GM23248 (cell line): ENCODE measurements around the gene TAPT1. TPM values are rescaled to one million over a fixed set of nuclear protein-coding genes. Genes with fewer than 3 reads are reported as not detected.

Source experiments
- DNase-seq: peaks from one replicate; pipeline ENCODE4 v3.0.0-alpha.2; 2015
- H2AFZ ChIP-seq: fragments of 200-600 bp; sonication (generic); 2 replicates; pipeline ENCODE4 v1.6.1; 2016; ENCODE audit warnings: antibody characterized with exemption
- H3F3A ChIP-seq: fragments of 200-600 bp; sonication (generic); 2 replicates; pipeline ENCODE4 v1.6.1; 2016; ENCODE audit warnings: mild to moderate bottlenecking, antibody characterized with exemption, mixed run types; ENCODE audit not compliant: insufficient read depth
- H3K27ac ChIP-seq: fragments of 200-600 bp; sonication (generic); 2 replicates; pipeline ENCODE4 v1.5.1; 2016; ENCODE audit warnings: mild to moderate bottlenecking
- H3K27me3 ChIP-seq: fragments of 200-600 bp; sonication (generic); replicated peaks from 2 replicates; pipeline ENCODE4 v1.6.1; 2016; ENCODE audit warnings: mild to moderate bottlenecking; ENCODE audit not compliant: insufficient read depth
- H3K36me3 ChIP-seq: fragments of 200-600 bp; sonication (generic); 2 replicates; pipeline ENCODE4 v1.6.1; 2016; ENCODE audit warnings: low read depth, mild to moderate bottlenecking
- H3K4me1 ChIP-seq: fragments of 200-600 bp; sonication (generic); 2 replicates; pipeline ENCODE4 v1.6.1; 2016; ENCODE audit warnings: mild to moderate bottlenecking; ENCODE audit not compliant: insufficient read depth
- H3K4me2 ChIP-seq: fragments of 200-600 bp; sonication (generic); one replicate; pipeline ENCODE4 v1.6.1; 2016; ENCODE audit warnings: mild to moderate bottlenecking; ENCODE audit not compliant: unreplicated experiment
- H3K4me3 ChIP-seq: fragments of 200-600 bp; sonication (generic); 2 replicates; pipeline ENCODE4 v1.5.1; 2016; ENCODE audit warnings: mild to moderate bottlenecking
- H3K79me2 ChIP-seq: fragments of 200-600 bp; sonication (generic); 2 replicates; pipeline ENCODE4 v1.6.1; 2016; ENCODE audit warnings: mild to moderate bottlenecking; ENCODE audit not compliant: insufficient read depth
- H3K9ac ChIP-seq: fragments of 200-600 bp; sonication (generic); 2 replicates; pipeline ENCODE4 v1.6.1; 2016; ENCODE audit warnings: mild to moderate bottlenecking
- H3K9me2 ChIP-seq: fragments of 200-600 bp; sonication (generic); 2 replicates; pipeline ENCODE4 v1.6.1; 2016; ENCODE audit warnings: mixed run types, mild to moderate bottlenecking, moderate library complexity; ENCODE audit not compliant: insufficient read depth
- H3K9me3 ChIP-seq: fragments of 200-600 bp; sonication (generic); one replicate; pipeline ENCODE4 v1.6.1; 2017; ENCODE audit warnings: low read depth
- H4K20me1 ChIP-seq: fragments of 200-600 bp; sonication (generic); 2 replicates; pipeline ENCODE4 v1.6.0; 2016; ENCODE audit not compliant: insufficient read depth
- EZH2 ChIP-seq: fragments of 200-600 bp; sonication (generic); IDR thresholded peaks from 2 replicates; pipeline ENCODE4 v1.6.1; 2018; ENCODE audit warnings: antibody characterized with exemption, mild to moderate bottlenecking; ENCODE audit not compliant: insufficient read depth, poor library complexity, severe bottlenecking
- EZH2phosphoT487 ChIP-seq: fragments of 200-600 bp; sonication (generic); IDR thresholded peaks from 2 replicates; pipeline ENCODE4 v1.6.1; 2018; ENCODE audit warnings: antibody characterized with exemption, moderate library complexity, mild to moderate bottlenecking, low read depth; ENCODE audit not compliant: insufficient read depth
- WGBS, 2 experiments: methylation state at CpG; one replicate each; pipeline ENCODE4 v1.1.6; 2015 to 2017; ENCODE audit warnings: low lambda C conversion rate in 2 of 2, low coverage in 1 of 2; ENCODE audit errors: missing lambda C conversion rate in 2 of 2; 5-methylcytosine and 5-hydroxymethylcytosine counted together
- in situ Hi-C: fragments of 300-500 bp; cut with MboI; formaldehyde crosslinking; loops from 2 replicates; pipeline ENCODE4 v1.15.0; 2020
- polyA plus RNA-seq: library from polyadenylated mRNA; unstranded; fragments of >200 nt; fragmentation: Nextera tagmentation; extraction: Ambion mirVana; gene quantifications from 2 replicates; pipeline ENCODE4 v1.2.1, GENCODE V29; 2016
- small RNA-seq: library from RNA; depleted of rRNA; stranded (forward); fragments of <200 nt; gene quantifications from one replicate; pipeline ENCODE3, GENCODE V24; 2014; ENCODE audit warnings: low read depth, low replicate concordance
- total RNA-seq: library from RNA; depleted of rRNA; stranded (reverse); fragments of >200 nt; shearing (Covaris generic); gene quantifications from 2 replicates; pipeline ENCODE4 v1.2.3, GENCODE V29; 2014; rRNA removed

Gene TAPT1
- total and polyA plus RNA-seq, 2 experiments from 2014 or later: 7.8 to 13.2 TPM

- no peak overlapping the region for H3K27ac ChIP-seq
- no peak for TF ChIP-seq EZH2phosphoT487
- no peak for TF ChIP-seq EZH2
- 68 to 73% methylated on average over 5 of the region's 5 CpGs for WGBS, 2 experiments
- H3K9me3 ChIP-seq: no peaks in the 10 kb centered on the region
- no peaks in the 10 kb centered on the region for H3K79me2 ChIP-seq
- H3K9me2 ChIP-seq: no peaks in the 10 kb centered on the region
- H3K4me3 ChIP-seq: no peak overlapping the region
- H3F3A ChIP-seq: no peaks in the 10 kb centered on the region
- H3K36me3 ChIP-seq: no peaks in the 10 kb centered on the region
- in situ Hi-C loops: no loop called here
- H4K20me1 ChIP-seq: no peaks in the 10 kb centered on the region
- no peak overlapping the region for H3K4me2 ChIP-seq
- no peak for DNase-seq
- H3K27me3 ChIP-seq: peaks cover 13% of the 10 kb centered on the region
- H2AFZ ChIP-seq: no peak overlapping the region
- H3K4me1 ChIP-seq: no peaks in the 10 kb centered on the region
- H3K9ac ChIP-seq: no peak overlapping the region
Measured at GRCh38 chr4:16111533-16111932, 114.7 kb downstream of the TAPT1 start.

GRCh38 chr4:16110661-16111290 lies 115.5 kb downstream of the TAPT1 start:
- Histone ChIP-seq H3K9ac (no peak overlapping the region), H3K9me2 (no peaks in the 10 kb centered on the region), H3K36me3 (no peaks in the 10 kb centered on the region), H3K4me2 (no peak overlapping the region), H3K27me3 (peaks cover 13% of the 10 kb centered on the region), H3K4me3 (no peak overlapping the region), H3K27ac (no peak overlapping the region), H3K4me1 (no peaks in the 10 kb centered on the region), H3F3A (no peaks in the 10 kb centered on the region), H2AFZ (no peak overlapping the region), H4K20me1 (no peaks in the 10 kb centered on the region), H3K79me2 (no peaks in the 10 kb centered on the region), H3K9me3 (no peaks in the 10 kb centered on the region)
- 31 to 38% methylated on average over 3 of the region's 3 CpGs for WGBS, 2 experiments
- DNase-seq: no peak
- in situ Hi-C loops: no loop called here
- TF ChIP-seq EZH2: no peak
- TF ChIP-seq EZH2phosphoT487: no peak

Small RNA genes lying within 50 kb of the gene (small RNA-seq; reads per million reads assigned to genes)
- gene RPS21P4: not detected

Other genes starting within 250 kb of the TAPT1 start
- not detected in 2 replicates for gene PROM1, start 142.4 kb downstream of the TAPT1 start, total RNA-seq
- gene PROM1, start 142.4 kb downstream of the TAPT1 start, polyA plus RNA-seq: not detected in 2 replicates